ENCODE data around the gene GLT6D1. TPM values are rescaled to one million over a fixed set of nuclear protein-coding genes. Genes with fewer than 3 reads are reported as not detected.
"Not testable (repeated sequence)": the region's sequence is repeated elsewhere in the genome, so short reads cannot be mapped to it uniquely, and the experiment has no call there.

GLT6D1 gene
- total RNA-seq, 1 experiment from 2014 or later, result not detected

DNA sequence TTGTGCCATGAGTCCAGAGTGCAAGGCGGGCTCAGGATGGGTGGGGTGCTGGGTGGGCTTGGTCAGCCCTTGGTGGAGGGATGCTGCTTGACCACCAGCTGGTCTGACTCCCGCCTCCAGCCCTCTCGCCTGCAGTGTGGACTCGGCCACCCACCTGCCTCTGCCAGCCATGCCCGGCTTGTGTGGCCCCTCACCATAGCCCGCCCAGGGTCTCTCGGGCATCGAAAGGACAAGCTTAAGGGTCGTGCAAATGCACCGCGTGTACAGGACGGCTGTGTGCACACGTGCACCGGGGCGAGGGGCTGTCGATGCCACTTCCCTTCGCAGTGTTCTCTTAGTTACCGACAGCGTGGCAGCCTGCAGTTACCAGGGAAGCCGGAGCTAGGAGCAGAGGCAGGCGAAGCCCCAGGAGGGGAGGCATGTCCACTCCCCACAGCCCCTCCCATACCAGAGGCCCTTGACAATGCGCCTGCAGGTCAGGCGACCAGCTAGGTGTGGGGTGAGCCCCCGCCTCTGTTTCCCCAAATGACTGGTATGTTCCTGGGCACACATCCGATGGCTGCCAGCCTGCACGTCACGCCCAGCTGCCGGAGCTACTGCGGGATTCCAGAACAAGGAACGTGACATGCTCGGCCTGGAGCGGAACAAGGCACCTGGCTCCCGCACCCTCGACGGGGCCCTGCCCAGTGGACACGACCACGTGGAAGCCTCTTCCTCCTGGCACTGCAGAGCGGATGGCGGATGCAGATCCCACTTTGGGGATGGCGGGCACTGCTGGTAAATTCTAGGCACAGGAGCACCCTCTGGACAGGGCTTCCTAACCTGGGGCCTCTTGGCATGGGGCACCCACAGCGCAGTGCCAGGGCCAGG, 31.6 kb upstream of the GLT6D1 start:
- Histone ChIP-seq H3K36me3 (ENCODE audit: low read depth) (no peaks in the 10 kb centered on the region), H3K4me3 (no peak overlapping the region), H4K20me1 (ENCODE audit: insufficient read depth) (no peaks in the 10 kb centered on the region), H3K9me2 (ENCODE audit: insufficient read depth) (no peaks in the 10 kb centered on the region), H3K4me1 (replicated peaks; ENCODE audit: insufficient read depth) (no peaks in the 10 kb centered on the region), H3K27me3 (ENCODE audit: insufficient read depth, low read depth) (peaks cover 92% of the 10 kb centered on the region), H3F3A (ENCODE audit: insufficient read depth, low read depth) (no peaks in the 10 kb centered on the region), H3K79me2 (ENCODE audit: low read depth) (no peaks in the 10 kb centered on the region), H3K4me2 (no peak overlapping the region), H3K9me3 (ENCODE audit: insufficient read depth, low read depth) (no peaks in the 10 kb centered on the region), H2AFZ (no peak overlapping the region), H3K27ac (no peak overlapping the region)
- POLR2A ChIA-PET (ENCODE audit: unreplicated experiment), result no interaction called here
- BruUV-seq (replicated peaks), result no TSS peak
- TF ChIP-seq, protein P1, sequence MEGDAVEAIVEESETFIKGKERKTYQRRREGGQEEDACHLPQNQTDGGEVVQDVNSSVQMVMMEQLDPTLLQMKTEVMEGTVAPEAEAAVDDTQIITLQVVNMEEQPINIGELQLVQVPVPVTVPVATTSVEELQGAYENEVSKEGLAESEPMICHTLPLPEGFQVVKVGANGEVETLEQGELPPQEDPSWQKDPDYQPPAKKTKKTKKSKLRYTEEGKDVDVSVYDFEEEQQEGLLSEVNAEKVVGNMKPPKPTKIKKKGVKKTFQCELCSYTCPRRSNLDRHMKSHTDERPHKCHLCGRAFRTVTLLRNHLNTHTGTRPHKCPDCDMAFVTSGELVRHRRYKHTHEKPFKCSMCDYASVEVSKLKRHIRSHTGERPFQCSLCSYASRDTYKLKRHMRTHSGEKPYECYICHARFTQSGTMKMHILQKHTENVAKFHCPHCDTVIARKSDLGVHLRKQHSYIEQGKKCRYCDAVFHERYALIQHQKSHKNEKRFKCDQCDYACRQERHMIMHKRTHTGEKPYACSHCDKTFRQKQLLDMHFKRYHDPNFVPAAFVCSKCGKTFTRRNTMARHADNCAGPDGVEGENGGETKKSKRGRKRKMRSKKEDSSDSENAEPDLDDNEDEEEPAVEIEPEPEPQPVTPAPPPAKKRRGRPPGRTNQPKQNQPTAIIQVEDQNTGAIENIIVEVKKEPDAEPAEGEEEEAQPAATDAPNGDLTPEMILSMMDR (conservative IDR thresholded peaks at IDR 0.05), result no peak
- no peak for TF ChIP-seq EZH2 (IDR thresholded peaks at IDR 0.05; ENCODE audit: low read depth)
- CTCF ChIA-PET, result no interaction called here
- DNase-seq, result no peak
- intact Hi-C loops (cut with micrococcal nuclease; ENCODE audit: unreplicated experiment), result no loop called here

- Histone ChIP-seq H3K79me2 (ENCODE audit: low read depth) (no peaks in the 10 kb centered on the region), H3K4me1 (replicated peaks; ENCODE audit: insufficient read depth) (no peaks in the 10 kb centered on the region), H3K36me3 (ENCODE audit: low read depth) (no peaks in the 10 kb centered on the region), H3K9me2 (ENCODE audit: insufficient read depth) (no peaks in the 10 kb centered on the region), H2AFZ (no peak overlapping the region), H3F3A (ENCODE audit: insufficient read depth, low read depth) (no peaks in the 10 kb centered on the region), H3K4me3 (no peak overlapping the region), H3K27ac (no peak overlapping the region), H3K9me3 (ENCODE audit: insufficient read depth, low read depth) (no peaks in the 10 kb centered on the region), H3K27me3 (ENCODE audit: insufficient read depth, low read depth) (peaks cover 92% of the 10 kb centered on the region), H4K20me1 (ENCODE audit: insufficient read depth) (no peaks in the 10 kb centered on the region), H3K4me2 (no peak overlapping the region)
- DNase-seq, result no peak
- CTCF ChIA-PET, result no interaction called here
- no peak for TF ChIP-seq EZH2 (IDR thresholded peaks at IDR 0.05; ENCODE audit: low read depth)
- TF ChIP-seq, protein P1 (conservative IDR thresholded peaks at IDR 0.05), result no peak
- no TSS peak for BruUV-seq (replicated peaks)
- intact Hi-C loops (cut with micrococcal nuclease; ENCODE audit: unreplicated experiment), result no loop called here
- POLR2A ChIA-PET (ENCODE audit: unreplicated experiment), result no interaction called here
Measured at GRCh38 chr9:135669616-135670285, 30.4 kb upstream of the GLT6D1 start.

DNA sequence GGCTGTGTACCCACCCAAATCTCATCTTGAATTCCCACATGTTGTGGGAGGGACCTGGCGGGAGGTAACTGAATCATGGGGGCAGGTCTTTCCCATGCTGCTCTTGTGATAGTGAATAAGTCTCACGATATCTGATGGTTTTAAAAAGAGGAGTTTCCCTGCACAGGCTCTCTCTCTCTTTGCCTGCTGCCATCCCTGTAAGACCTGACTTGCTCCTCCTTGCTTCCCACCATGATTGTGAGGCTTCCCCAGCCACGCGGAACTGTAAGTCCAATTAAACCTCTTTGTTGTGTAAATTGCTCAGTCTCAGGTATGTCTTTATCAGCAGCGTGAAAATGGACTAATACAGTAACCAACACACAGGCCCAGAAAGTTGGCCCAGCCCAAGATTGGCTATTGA, 29.7 kb upstream of the GLT6D1 start:
- H3K9me2 ChIP-seq (ENCODE audit: insufficient read depth); BruUV-seq (replicated peaks); DNase-seq; CTCF ChIA-PET; H3F3A ChIP-seq (ENCODE audit: insufficient read depth, low read depth); POLR2A ChIA-PET (ENCODE audit: unreplicated experiment); H3K9me3 ChIP-seq (ENCODE audit: insufficient read depth, low read depth); H3K4me3 ChIP-seq; H2AFZ ChIP-seq; H4K20me1 ChIP-seq (ENCODE audit: insufficient read depth); H3K27ac ChIP-seq; H3K4me2 ChIP-seq; intact Hi-C loops (cut with micrococcal nuclease; ENCODE audit: unreplicated experiment); H3K79me2 ChIP-seq (ENCODE audit: low read depth); H3K4me1 ChIP-seq (replicated peaks; ENCODE audit: insufficient read depth); H3K36me3 ChIP-seq (ENCODE audit: low read depth): not testable (repeated sequence)
- H3K27me3 ChIP-seq (ENCODE audit: insufficient read depth, low read depth), result peaks cover 92% of the 10 kb centered on the region

Measured in PC-9 (cell line).